Neural progenitor cell (in vitro differentiated cells): Measurements from ENCODE around the gene ADGRD2. TPM values are rescaled to one million over a fixed set of nuclear protein-coding genes. Genes with fewer than 3 reads are reported as not detected.
A peak's percentile ranks its signal among the peaks of the same experiment; 100 is the strongest.

Source experiments
- DNase-seq: peaks from one replicate; pipeline ENCODE4 v3.0.0-alpha.2; 2016; ENCODE audit warnings: low spot score
- H2AFZ ChIP-seq: fragments of 200-600 bp; sonication (generic); replicated peaks from 2 replicates; pipeline ENCODE4 v1.6.1; 2016; ENCODE audit warnings: antibody characterized with exemption
- H3F3A ChIP-seq: fragments of 200-600 bp; sonication (generic); 2 replicates; pipeline ENCODE4 v1.6.1; 2016; ENCODE audit warnings: antibody characterized with exemption, low read depth
- H3K27ac ChIP-seq: fragments of 200-600 bp; sonication (generic); 2 replicates; pipeline ENCODE4 v1.5.1; 2016; ENCODE audit warnings: mild to moderate bottlenecking
- H3K27me3 ChIP-seq: fragments of 200-600 bp; sonication (generic); 2 replicates; pipeline ENCODE4 v1.6.1; 2016; ENCODE audit warnings: mild to moderate bottlenecking, moderate library complexity
- H3K36me3 ChIP-seq: fragments of 200-600 bp; sonication (generic); 2 replicates; pipeline ENCODE4 v1.5.1; 2016
- H3K4me1 ChIP-seq: fragments of 200-600 bp; sonication (generic); 2 replicates; pipeline ENCODE4 v1.6.1; 2016; ENCODE audit warnings: mixed run types
- H3K4me2 ChIP-seq: fragments of 200-600 bp; sonication (generic); 2 replicates; pipeline ENCODE4 v1.6.1; 2016
- H3K4me3 ChIP-seq: fragments of 200-600 bp; sonication (generic); 2 replicates; pipeline ENCODE4 v1.5.1; 2016
- H3K79me2 ChIP-seq: fragments of 200-600 bp; sonication (generic); 2 replicates; pipeline ENCODE4 v1.6.1; 2016; ENCODE audit warnings: low read depth
- H3K9ac ChIP-seq: fragments of 200-600 bp; sonication (generic); 2 replicates; pipeline ENCODE4 v1.6.1; 2016
- H3K9me3 ChIP-seq: fragments of 200-600 bp; sonication (generic); 2 replicates; pipeline ENCODE4 v1.5.1; 2016; ENCODE audit warnings: low read depth
- H4K20me1 ChIP-seq: fragments of 200-600 bp; sonication (generic); 2 replicates; pipeline ENCODE4 v1.6.1; 2016; ENCODE audit warnings: low read depth
- H3K27ac Mint-ChIP-seq: 3 replicates; pipeline ENCODE4 v1.8.0; 2021; ENCODE audit warnings: mixed read lengths
- H3K27me3 Mint-ChIP-seq: 2 replicates; pipeline ENCODE4 v1.8.0; 2022; ENCODE audit warnings: low read depth, mild to moderate bottlenecking, inconsistent platforms, moderate library complexity, mixed read lengths; ENCODE audit not compliant: insufficient read depth
- H3K36me3 Mint-ChIP-seq: 3 replicates; pipeline ENCODE4 v1.8.0; 2021; ENCODE audit warnings: mixed read lengths
- H3K4me1 Mint-ChIP-seq: 3 replicates; pipeline ENCODE4 v1.8.0; 2021; ENCODE audit warnings: mixed read lengths
- H3K4me3 Mint-ChIP-seq: 3 replicates; pipeline ENCODE4 v1.8.0; 2021; ENCODE audit warnings: mild to moderate bottlenecking, moderate library complexity, mixed read lengths
- H3K9me3 Mint-ChIP-seq: 3 replicates; pipeline ENCODE4 v1.8.0; 2020; ENCODE audit warnings: mixed read lengths
- CTCF ChIP-seq: fragments of 200-600 bp; sonication (generic); IDR thresholded peaks from 2 replicates; pipeline ENCODE4 v1.5.1; 2017; ENCODE audit warnings: antibody characterized with exemption, mild to moderate bottlenecking
- EZH2 ChIP-seq: fragments of 200-600 bp; sonication (generic); IDR thresholded peaks from 2 replicates; pipeline ENCODE4 v1.6.1; 2017; ENCODE audit warnings: antibody characterized with exemption, mild to moderate bottlenecking, moderate library complexity
- EZH2phosphoT487 ChIP-seq: fragments of 200-600 bp; sonication (generic); IDR thresholded peaks from 2 replicates; pipeline ENCODE4 v1.6.1; 2017; ENCODE audit warnings: antibody characterized with exemption
- total RNA-seq: library from RNA; depleted of rRNA; stranded (reverse); fragments of >200 nt; gene quantifications from 2 replicates; pipeline ENCODE4 v1.2.3, GENCODE V29; 2015; ENCODE audit warnings: low replicate concordance

The ADGRD2 gene
- total RNA-seq, 1 donor from 2014 or later = 0.13 TPM

- Mint-ChIP-seq H3K36me3 (no peaks in the 10 kb centered on the region), H3K27ac (no peak overlapping the region), H3K4me3 (peak overlapping the region; percentile 75), H3K27me3 (peaks cover 9% of the 10 kb centered on the region), H3K4me1 (peaks cover 26% of the 10 kb centered on the region), H3K9me3 (no peaks in the 10 kb centered on the region)
- Histone ChIP-seq H3K4me2 (peak overlapping the region; percentile 78), H3K9me3 (no peaks in the 10 kb centered on the region), H3K27me3 (peaks cover 22% of the 10 kb centered on the region), H3K9ac (no peak overlapping the region), H4K20me1 (no peaks in the 10 kb centered on the region), H3F3A (peaks cover 31% of the 10 kb centered on the region), H3K4me1 (peaks cover 48% of the 10 kb centered on the region), H3K27ac (no peak overlapping the region), H2AFZ (peak overlapping the region; percentile 74), H3K36me3 (no peaks in the 10 kb centered on the region), H3K4me3 (peak overlapping the region; percentile 42), H3K79me2 (no peaks in the 10 kb centered on the region)
- peak; percentile 82 for DNase-seq
- TF ChIP-seq EZH2 (no peak), EZH2phosphoT487 (no peak), CTCF (no peak)
Measured at GRCh38 chr9:124477648-124478285, 27.5 kb downstream of the ADGRD2 start.

DNA sequence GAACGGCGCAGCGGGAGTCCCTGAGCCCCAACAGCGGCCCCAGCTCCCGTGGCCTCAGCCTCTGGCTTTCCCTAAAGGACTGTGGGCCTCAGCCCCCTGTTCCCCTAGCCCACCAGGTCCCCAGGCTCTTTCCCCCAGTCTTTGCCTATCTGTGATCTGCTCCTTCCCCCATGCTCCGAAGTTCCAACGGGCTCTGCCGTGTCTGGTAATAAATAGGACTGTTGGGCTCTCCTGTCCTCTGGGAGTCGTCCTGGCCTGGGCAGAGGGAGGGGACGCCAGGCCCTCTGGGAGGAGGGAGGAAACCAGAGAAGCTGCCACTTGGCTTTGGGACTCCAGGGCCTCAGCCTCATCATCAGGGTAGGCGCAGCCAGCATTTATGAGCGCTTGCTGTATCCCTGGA is 28.1 kb downstream of the ADGRD2 start:
- H4K20me1 ChIP-seq = no peaks in the 10 kb centered on the region
- peaks cover 22% of the 10 kb centered on the region for H3K27me3 ChIP-seq
- H3K79me2 ChIP-seq = no peaks in the 10 kb centered on the region
- peaks cover 50% of the 10 kb centered on the region for H3K4me1 ChIP-seq
- H3K4me2 ChIP-seq = peak overlapping the region; percentile 78
- Mint-ChIP-seq H3K4me3 (peak overlapping the region; percentile 75), H3K9me3 (no peaks in the 10 kb centered on the region), H3K27me3 (peaks cover 13% of the 10 kb centered on the region), H3K36me3 (no peaks in the 10 kb centered on the region), H3K27ac (peak overlapping the region; percentile 95), H3K4me1 (peaks cover 25% of the 10 kb centered on the region)
- no peaks in the 10 kb centered on the region for H3K9me3 ChIP-seq
- H3K4me3 ChIP-seq = peak overlapping the region; percentile 42
- H2AFZ ChIP-seq = no peak overlapping the region
- DNase-seq = peak; percentile 46
- TF ChIP-seq EZH2phosphoT487 = no peak
- H3K27ac ChIP-seq = no peak overlapping the region
- H3K36me3 ChIP-seq = no peaks in the 10 kb centered on the region
- H3K9ac ChIP-seq = no peak overlapping the region
- peaks cover 31% of the 10 kb centered on the region for H3F3A ChIP-seq

- Histone ChIP-seq H3K9ac (no peak overlapping the region), H3K79me2 (no peaks in the 10 kb centered on the region), H3K4me1 (peaks cover 50% of the 10 kb centered on the region), H3K4me3 (no peak overlapping the region), H4K20me1 (no peaks in the 10 kb centered on the region), H3F3A (peaks cover 39% of the 10 kb centered on the region), H3K9me3 (no peaks in the 10 kb centered on the region), H3K27ac (no peak overlapping the region), H3K4me2 (no peak overlapping the region), H2AFZ (no peak overlapping the region), H3K36me3 (no peaks in the 10 kb centered on the region), H3K27me3 (peaks cover 22% of the 10 kb centered on the region)
- Mint-ChIP-seq H3K36me3 (no peaks in the 10 kb centered on the region), H3K4me3 (no peak overlapping the region), H3K27me3 (peaks cover 10% of the 10 kb centered on the region), H3K27ac (no peak overlapping the region), H3K9me3 (peaks cover 2% of the 10 kb centered on the region), H3K4me1 (peaks cover 27% of the 10 kb centered on the region)
- no peak for TF ChIP-seq CTCF
- no peak for TF ChIP-seq EZH2
- TF ChIP-seq EZH2phosphoT487 = no peak
- no peak for DNase-seq
Measured at GRCh38 chr9:124479371-124479770, 29.1 kb downstream of the ADGRD2 start.

- Histone ChIP-seq H3K27ac (no peak overlapping the region), H4K20me1 (no peaks in the 10 kb centered on the region), H3K4me2 (no peak overlapping the region), H3K27me3 (peaks cover 22% of the 10 kb centered on the region), H3K4me1 (peaks cover 49% of the 10 kb centered on the region), H3K4me3 (no peak overlapping the region), H3F3A (peaks cover 41% of the 10 kb centered on the region), H3K79me2 (no peaks in the 10 kb centered on the region), H3K9me3 (no peaks in the 10 kb centered on the region), H2AFZ (no peak overlapping the region), H3K9ac (no peak overlapping the region), H3K36me3 (no peaks in the 10 kb centered on the region)
- TF ChIP-seq CTCF (no peak), EZH2phosphoT487 (no peak), EZH2 (no peak)
- peak overlapping the region; percentile 42 for H3K27ac Mint-ChIP-seq
- H3K9me3 Mint-ChIP-seq = peaks cover 2% of the 10 kb centered on the region
- peaks cover 10% of the 10 kb centered on the region for H3K27me3 Mint-ChIP-seq
- H3K36me3 Mint-ChIP-seq = no peaks in the 10 kb centered on the region
- peaks cover 27% of the 10 kb centered on the region for H3K4me1 Mint-ChIP-seq
- no peak for DNase-seq
- no peak overlapping the region for H3K4me3 Mint-ChIP-seq
Measured at GRCh38 chr9:124479947-124480620, 29.8 kb downstream of the ADGRD2 start.
